ENCODE data around the gene LRP3.

The LRP3 gene

GRCh38 chr19:33240181-33240771 is 46.1 kb downstream of the LRP3 start:
- DNase-seq = no peak

DNA sequence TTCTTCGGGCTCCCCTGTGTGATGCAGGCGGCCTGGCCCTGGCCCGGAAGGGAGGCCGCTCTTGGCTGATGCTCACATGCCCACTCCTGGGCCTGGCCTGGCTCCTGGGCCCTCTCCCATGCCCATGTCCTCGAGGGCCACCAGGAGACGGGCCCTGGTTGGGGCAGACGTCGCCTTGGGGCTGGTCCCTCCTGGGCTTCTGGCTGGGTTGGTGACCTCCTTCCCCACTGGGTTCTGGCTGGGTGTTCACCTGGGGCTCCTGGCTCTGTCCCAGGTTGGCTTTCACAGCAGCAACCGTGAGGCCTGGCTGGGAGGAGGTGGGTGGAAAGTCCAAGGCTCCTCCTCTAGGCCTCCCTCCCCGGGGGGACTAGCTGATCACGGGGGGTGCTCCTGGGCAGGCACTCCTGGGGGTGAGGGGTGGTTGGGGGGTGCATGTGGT is 47.0 kb downstream of the LRP3 start:
- DNase-seq = no peak

DNA sequence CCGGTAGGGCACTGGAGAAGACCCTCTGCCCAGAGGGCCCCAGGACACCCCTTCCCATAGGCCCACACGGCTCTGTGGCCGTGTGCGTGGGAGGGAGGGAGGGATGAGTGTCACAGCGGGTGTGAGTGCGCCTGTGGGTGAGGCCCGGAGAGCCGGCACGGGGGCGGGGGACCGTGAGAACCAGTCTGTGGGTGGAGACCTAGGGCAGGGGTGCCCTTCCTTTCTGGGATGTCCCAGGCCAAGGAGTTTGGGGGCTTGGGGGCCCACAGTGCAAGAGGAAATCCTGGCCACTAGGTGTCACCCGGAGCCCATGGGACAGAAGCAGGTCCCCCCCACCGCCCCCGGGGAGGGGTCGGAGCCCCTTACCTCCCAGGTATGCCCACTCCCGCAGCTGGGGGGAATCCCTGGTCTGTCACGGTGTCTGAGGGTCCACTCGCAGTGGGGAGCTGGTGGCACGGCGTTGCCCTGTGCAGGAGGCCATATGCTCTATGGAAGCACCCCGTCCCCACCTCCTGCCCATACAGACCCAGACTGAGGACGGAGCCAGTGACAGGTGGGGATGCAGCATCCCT is 47.5 kb downstream of the LRP3 start:
- no peak for DNase-seq

GRCh38 chr19:33242131-33242530 is 48.0 kb downstream of the LRP3 start:
- DNase-seq = no peak

GRCh38 chr19:33242911-33243310 is 48.8 kb downstream of the LRP3 start:
- DNase-seq = no peak

DNA sequence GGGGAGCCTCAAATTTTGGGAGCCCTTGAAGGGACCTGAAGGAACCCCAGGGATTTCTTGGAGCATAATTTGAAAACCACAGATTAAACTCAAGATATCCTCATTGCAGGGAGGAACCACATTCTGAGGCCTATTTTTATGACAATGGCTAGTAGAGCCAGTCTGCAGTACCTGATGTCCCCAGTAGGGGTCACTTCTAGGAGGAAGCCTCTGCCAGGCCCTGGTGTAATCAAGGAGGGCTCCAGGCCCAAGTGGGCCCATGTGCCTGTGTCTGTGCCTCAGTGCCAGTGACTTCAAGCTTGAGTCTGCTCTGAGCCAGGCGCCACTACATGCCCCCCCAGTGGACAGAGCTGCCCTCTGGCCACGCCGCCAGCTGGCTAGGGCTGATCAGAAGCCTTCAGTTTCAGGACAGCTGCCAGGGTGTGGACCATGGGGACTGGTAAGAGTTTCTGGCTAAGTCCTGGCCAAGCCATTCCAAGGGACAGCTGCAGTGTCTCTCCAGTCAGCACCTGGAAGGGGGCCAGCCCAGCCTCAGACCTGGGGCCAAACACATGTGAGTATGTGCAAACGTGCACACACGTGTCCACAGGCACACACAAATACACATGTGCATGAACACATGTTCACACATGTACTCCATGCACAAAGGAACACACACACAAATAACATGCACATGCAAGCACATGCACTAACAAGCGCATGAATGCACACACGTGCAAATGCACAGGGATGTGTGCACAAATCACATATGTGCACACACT is 52.0 kb downstream of the LRP3 start:
- DNase-seq = no peak

- DNase-seq = no peak
Measured at GRCh38 chr19:33246709-33247440, 52.7 kb downstream of the LRP3 start.

DNA sequence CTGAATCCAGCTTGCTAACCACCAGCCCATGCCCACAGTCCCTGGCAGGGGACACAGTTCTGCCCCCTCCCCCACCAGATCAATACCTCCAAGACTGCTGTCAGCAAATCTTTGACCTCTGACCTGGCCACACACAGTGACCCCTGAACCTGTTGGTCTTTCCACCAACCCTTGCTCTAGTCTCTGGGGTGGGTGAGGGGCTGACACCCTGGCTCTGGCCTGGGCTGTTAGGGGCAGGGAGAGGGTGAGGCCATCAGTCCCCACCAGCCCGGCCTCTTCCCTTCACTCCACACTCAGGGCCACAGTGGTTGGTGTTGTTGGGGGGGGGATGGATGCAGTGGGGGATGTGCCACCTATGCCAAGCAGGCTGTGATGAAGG is 53.3 kb downstream of the LRP3 start:
- no peak for DNase-seq

GRCh38 chr19:33248104-33248503 is 54.0 kb downstream of the LRP3 start:
- DNase-seq = no peak

GRCh38 chr19:33248553-33248953 is 54.4 kb downstream of the LRP3 start:
- DNase-seq = no peak

DNA sequence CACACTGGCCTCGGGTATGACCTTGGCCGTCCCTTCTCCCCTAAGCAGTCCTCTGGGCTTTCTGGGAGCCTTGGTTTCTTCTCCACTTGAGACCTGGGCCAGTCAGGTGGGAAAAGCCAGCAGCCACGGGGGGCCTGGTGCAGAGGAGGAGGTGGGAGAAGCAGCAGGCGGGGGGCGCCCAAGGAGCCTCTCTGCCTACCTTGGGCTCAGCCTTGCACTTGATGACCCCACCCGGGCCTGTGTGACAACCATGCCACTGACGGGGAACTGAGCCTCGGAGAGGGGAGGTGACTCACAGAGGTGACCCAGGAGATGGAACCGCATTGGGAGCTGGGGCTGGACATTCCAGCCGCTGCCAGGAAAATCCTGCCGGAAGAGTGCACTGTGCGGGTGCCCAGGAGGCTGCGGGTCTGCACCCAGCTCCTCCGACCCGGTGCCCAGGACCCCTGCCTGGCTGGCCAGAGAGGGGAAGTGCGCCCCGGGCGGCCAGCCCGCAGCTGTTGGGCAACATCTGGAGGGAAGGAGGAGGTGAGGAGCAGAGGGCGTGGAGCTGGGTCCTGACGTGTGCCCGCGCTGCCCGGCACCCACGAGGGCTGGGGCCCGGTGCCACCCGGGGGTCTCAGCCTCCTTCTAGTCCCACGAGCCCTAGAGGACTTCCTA is 55.0 kb downstream of the LRP3 start:
- no peak for DNase-seq

DNA sequence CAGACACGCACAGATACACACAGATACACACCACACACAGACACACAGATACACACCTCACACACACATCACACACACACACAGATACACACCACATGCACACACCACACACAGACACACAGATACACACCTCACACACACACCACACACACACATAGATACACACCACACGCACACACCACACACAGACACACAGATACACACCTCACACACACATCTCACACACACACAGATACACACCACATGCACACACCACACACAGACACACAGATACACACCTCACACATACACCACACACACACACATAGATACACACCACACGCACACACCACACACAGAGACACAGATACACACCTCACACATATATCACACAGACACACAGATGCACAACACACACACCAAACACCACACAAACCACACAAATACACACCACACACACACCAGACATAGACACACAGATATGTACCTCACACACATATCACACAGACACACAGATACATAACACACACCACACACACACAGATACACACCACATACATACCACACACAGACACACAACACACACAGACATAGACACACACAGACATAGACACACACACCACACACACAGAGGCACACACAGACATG is 55.7 kb downstream of the LRP3 start:
- no peak for DNase-seq

- no peak for DNase-seq
Measured at GRCh38 chr19:33250500-33250899, 56.4 kb downstream of the LRP3 start.

DNA sequence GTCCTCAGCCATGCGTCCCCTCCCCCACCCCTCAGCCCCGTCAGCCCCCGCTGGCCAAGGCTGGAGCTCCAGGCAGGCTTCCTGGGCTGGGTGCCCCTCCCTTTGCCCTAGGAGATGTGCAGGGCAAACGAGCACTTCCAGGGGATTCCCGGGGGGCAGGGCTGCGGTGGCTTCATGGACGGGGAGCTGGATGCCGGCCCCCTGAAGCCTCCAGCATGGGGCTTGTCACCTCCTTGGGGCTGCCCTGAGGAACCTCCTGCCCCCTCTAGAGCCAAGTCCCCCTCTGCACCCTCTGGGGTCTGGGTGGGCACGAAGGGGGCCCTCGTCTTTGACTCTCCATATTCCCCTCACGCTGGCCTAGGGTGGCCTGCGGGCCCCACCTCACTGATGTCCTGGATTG is 56.9 kb downstream of the LRP3 start:
- no peak for DNase-seq

GRCh38 chr19:33251526-33252090 is 57.5 kb downstream of the LRP3 start:
- no peak for DNase-seq

DNA sequence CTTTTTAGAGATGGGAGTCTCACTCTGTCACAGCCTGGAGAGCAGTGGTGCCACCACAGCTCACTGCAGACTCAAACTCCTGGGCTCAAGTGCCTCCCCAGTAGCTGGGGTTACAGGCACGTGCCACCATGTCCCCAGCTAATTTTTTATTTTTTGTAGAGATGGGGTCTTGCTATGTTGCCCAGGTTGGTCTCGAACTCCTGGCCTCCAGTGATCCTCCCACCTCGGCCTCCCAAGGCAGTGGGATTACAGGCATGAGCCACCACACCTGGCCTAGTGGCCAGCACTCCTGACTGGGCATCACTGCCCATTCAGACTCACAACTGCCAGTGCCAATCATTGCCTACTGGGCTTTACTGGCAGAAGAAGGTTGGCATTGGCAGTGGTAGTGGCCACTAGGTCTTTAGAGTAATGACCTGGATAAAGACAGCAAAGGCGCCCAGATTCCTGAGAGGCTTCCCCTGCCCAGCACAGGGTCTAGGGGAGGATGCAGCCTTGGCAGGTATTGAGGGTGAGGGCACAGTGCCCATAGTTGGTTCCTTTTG is 58.4 kb downstream of the LRP3 start:
- no peak for DNase-seq

DNA sequence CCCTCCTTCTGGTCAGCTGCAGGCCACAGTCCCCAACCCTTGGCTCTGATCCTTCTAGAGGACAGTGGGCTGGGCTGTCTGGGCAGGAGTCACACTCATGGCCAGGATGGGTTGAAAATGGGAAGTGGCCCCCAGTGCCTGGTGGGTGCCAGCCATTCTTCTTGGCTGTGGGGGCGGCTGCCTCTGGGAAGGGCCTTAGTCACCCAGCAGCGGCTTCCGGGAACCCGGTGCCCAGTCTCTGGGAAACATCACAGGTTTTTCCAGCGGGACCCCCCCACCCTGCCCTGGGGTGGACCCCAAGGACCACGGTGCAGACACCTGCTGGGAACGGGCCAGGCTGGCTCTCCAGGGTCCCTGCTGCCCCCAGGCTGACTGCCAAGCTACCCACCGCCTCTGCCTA is 58.8 kb downstream of the LRP3 start:
- no peak for DNase-seq

- no peak for DNase-seq
Measured at GRCh38 chr19:33254245-33254824, 60.2 kb downstream of the LRP3 start.

GRCh38 chr19:33255781-33256180 is 61.7 kb downstream of the LRP3 start:
- no peak for DNase-seq

DNA sequence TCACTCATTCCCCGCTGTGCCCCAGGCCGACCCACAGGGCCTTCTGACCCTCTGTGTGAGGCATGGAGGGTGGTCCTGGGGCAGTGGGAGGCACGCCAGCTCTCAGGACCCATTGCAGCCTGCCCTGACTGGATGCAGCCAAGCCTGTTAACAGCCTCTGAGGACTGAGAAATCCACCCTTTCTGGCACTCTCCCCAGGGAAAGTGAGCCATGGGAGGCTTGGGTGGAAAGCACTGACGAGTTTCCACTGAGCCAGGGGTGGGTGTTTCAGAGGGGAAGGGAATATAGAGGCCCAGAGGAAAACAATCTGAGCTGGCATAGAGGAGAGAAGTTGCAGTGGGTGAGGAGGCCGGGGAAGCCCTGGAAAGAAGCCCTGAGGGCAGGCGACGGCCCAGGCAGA is 62.1 kb downstream of the LRP3 start:
- no peak for DNase-seq

GRCh38 chr19:33257828-33258227 is 63.7 kb downstream of the LRP3 start:
- DNase-seq = no peak

Measured in kidney glomerular epithelial cell (primary cell).